ENCODE measurements around the gene DMTF1.
"Not testable (repeated sequence)": the region's sequence is repeated elsewhere in the genome, so short reads cannot be mapped to it uniquely, and the experiment has no call there.

Gene DMTF1

GRCh38 chr7:87220734-87221215, 68.5 kb downstream of the DMTF1 start:
- no peak for DNase-seq (ENCODE audit: low read depth in 1 of 2, low spot score in 1 of 2)

- no peak for DNase-seq (ENCODE audit: low read depth in 1 of 2, low spot score in 1 of 2)
Observed at GRCh38 chr7:87223666-87224065, 71.4 kb downstream of the DMTF1 start.

DNA sequence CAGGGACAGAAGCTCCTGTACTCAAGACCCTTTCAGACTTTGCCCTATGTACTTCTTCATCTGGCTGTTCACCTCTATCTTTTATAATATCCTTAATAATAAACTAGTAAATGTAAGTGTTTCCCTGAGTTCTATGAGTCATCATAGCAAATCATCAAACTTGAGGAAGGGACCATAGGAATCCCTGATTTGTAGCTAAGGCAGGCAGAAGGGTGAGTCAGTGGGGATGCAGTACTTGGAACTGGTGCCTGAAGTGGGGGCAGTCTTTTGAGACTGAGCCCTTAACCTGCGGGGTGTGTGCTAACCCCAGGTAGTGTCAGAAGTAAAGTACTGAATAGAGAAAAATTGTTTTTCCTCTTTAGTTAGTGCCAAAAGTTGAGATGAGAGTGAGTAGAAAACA, 73.4 kb downstream of the DMTF1 start:
- no peak for DNase-seq (ENCODE audit: low read depth in 1 of 2, low spot score in 1 of 2)

DNA sequence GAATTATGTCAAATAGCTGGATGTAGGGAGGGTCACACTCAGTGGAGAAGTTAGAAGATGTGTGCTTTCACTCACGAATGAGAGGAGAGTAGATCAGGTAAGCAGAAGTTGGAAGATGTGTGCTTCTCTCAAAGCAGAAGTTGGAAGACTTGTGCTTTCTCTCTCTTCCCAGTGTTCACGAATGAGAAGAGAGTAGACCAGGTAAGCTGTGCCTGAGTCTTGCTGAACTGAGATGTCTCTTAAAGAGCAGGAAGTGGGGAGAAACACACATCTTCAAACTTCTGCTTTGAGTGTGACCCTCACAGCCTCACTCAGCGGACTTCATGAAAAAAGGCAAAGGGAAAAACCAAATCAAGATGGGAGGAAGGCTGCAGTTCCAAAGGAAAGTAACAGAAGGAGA, 74.2 kb downstream of the DMTF1 start:
- DNase-seq (ENCODE audit: low read depth in 1 of 2, low spot score in 1 of 2) = no peak

DNA sequence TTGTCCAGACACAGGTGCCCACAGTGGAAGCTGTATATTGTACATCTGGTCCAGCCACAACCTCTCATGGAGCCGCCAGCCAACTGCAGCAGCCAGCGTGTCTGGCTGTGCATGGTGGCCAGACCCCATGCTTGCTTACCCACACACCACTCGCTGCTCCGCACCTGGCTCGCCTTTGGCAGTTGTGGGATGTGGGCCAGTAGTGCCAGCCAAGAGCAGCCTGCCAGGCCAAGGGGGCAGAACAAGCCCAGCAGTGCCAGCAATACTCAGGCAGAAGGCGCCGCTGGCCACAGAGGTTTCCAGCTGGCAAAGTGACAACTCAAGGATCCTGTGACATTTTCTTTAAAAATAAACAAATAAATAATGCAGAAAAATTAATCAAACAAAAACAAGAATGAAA, 79.0 kb downstream of the DMTF1 start:
- DNase-seq (ENCODE audit: low read depth in 1 of 2, low spot score in 1 of 2) = no peak

- no peak for DNase-seq (ENCODE audit: low read depth in 1 of 2, low spot score in 1 of 2)
Observed at GRCh38 chr7:87231711-87232110, 79.5 kb downstream of the DMTF1 start.

GRCh38 chr7:87234949-87235348, 82.7 kb downstream of the DMTF1 start:
- no peak for DNase-seq (ENCODE audit: low read depth in 1 of 2, low spot score in 1 of 2)

- not testable (repeated sequence) for DNase-seq (ENCODE audit: low read depth in 1 of 2, low spot score in 1 of 2)
Observed at GRCh38 chr7:87238464-87239051, 86.3 kb downstream of the DMTF1 start.

GRCh38 chr7:87245671-87246070, 93.4 kb downstream of the DMTF1 start:
- DNase-seq (ENCODE audit: low read depth in 1 of 2, low spot score in 1 of 2) = not testable (repeated sequence)

Measured in stimulated activated CD4-positive, alpha-beta T cell treated with anti-CD3 and anti-CD28 coated beads, Interleukin-15, amount 100 ng/mL, for 1 hour (primary cell).